Loucy (cell line): ENCODE results near the gene ARHGAP6.

ENCODE experiments used
- H2AFZ ChIP-seq: fragments of 200-600 bp; sonication (generic); 2 replicates; pipeline ENCODE4 v1.6.0; 2016; ENCODE audit warnings: antibody characterized with exemption, mild to moderate bottlenecking, low read length, moderate library complexity
- H3F3A ChIP-seq: fragments of 200-600 bp; 2 replicates; pipeline ENCODE4 v1.6.0; 2016; ENCODE audit warnings: antibody characterized with exemption, low read depth, mild to moderate bottlenecking
- H3K27me3 ChIP-seq: fragments of 200-600 bp; sonication (generic); 2 replicates; pipeline ENCODE4 v1.6.1; 2014; ENCODE audit warnings: low read length, mild to moderate bottlenecking; ENCODE audit not compliant: insufficient read depth, poor library complexity, severe bottlenecking
- H3K36me3 ChIP-seq: fragments of 200-600 bp; sonication (generic); 2 replicates; pipeline ENCODE4 v1.6.1; 2016; ENCODE audit warnings: low read length; ENCODE audit not compliant: insufficient read depth
- H3K4me1 ChIP-seq: fragments of 200-600 bp; sonication (generic); 2 replicates; pipeline ENCODE4 v1.5.1; 2014; ENCODE audit warnings: low read length, mild to moderate bottlenecking; ENCODE audit not compliant: insufficient read depth, poor library complexity, severe bottlenecking
- H3K4me2 ChIP-seq: fragments of 200-600 bp; sonication (generic); 2 replicates; pipeline ENCODE4 v1.6.0; 2014; ENCODE audit warnings: antibody characterized with exemption, low read length, low read depth, mild to moderate bottlenecking; ENCODE audit not compliant: poor library complexity, severe bottlenecking
- H3K4me3 ChIP-seq: fragments of 200-600 bp; sonication (generic); 2 replicates; pipeline ENCODE4 v1.5.1; 2014; ENCODE audit warnings: low read length, mild to moderate bottlenecking, mixed read lengths; ENCODE audit not compliant: poor library complexity, severe bottlenecking
- H3K79me2 ChIP-seq: fragments of 200-600 bp; sonication (generic); 2 replicates; pipeline ENCODE4 v1.6.1; 2014; ENCODE audit warnings: low read length; ENCODE audit not compliant: insufficient read depth
- H3K9ac ChIP-seq: fragments of 200-600 bp; sonication (generic); 2 replicates; pipeline ENCODE4 v1.6.0; 2014; ENCODE audit warnings: mild to moderate bottlenecking, low read depth, low read length, moderate library complexity; ENCODE audit not compliant: poor library complexity, severe bottlenecking
- H3K9me2 ChIP-seq: fragments of 200-600 bp; sonication (generic); replicated peaks from 2 replicates; pipeline ENCODE4 v1.6.1; 2016; ENCODE audit warnings: low read depth, low read length, mixed read lengths
- H3K9me3 ChIP-seq: fragments of 200-600 bp; sonication (generic); 2 replicates; pipeline ENCODE4 v1.6.1; 2014; ENCODE audit warnings: mild to moderate bottlenecking, antibody characterized with exemption, low read length, low read depth; ENCODE audit not compliant: insufficient read depth
- H4K20me1 ChIP-seq: fragments of 200-600 bp; sonication (generic); 2 replicates; pipeline ENCODE4 v1.6.0; 2014; ENCODE audit warnings: antibody characterized with exemption, low read length, mild to moderate bottlenecking; ENCODE audit not compliant: insufficient read depth, poor library complexity, severe bottlenecking
- CTCF ChIP-seq: fragments of 200-600 bp; sonication (generic); conservative IDR thresholded peaks from 2 replicates; pipeline ENCODE4 v1.5.1; 2014; ENCODE audit warnings: mild to moderate bottlenecking, antibody characterized with exemption, low read length
- EZH2phosphoT487 ChIP-seq: fragments of 200-600 bp; IDR thresholded peaks from 2 replicates; pipeline ENCODE4 v1.6.1; 2018; ENCODE audit warnings: antibody characterized with exemption, mild to moderate bottlenecking, moderate library complexity, borderline replicate concordance

The ARHGAP6 gene

GRCh38 chrX:11399489-11400094 lies 266.1 kb downstream of the ARHGAP6 start:
- Histone ChIP-seq H3F3A (no peaks in the 10 kb centered on the region), H3K79me2 (no peaks in the 10 kb centered on the region), H3K4me2 (no peak overlapping the region), H3K27me3 (no peaks in the 10 kb centered on the region), H4K20me1 (no peaks in the 10 kb centered on the region), H3K36me3 (no peaks in the 10 kb centered on the region), H3K4me1 (no peaks in the 10 kb centered on the region), H3K9me3 (no peaks in the 10 kb centered on the region), H3K9ac (no peak overlapping the region), H3K9me2 (no peaks in the 10 kb centered on the region), H3K4me3 (no peak overlapping the region), H2AFZ (no peak overlapping the region)
- TF ChIP-seq EZH2phosphoT487 (no peak), CTCF (no peak)

GRCh38 chrX:11398785-11399184 lies 266.9 kb downstream of the ARHGAP6 start:
- H3K4me3 ChIP-seq: no peak overlapping the region
- no peaks in the 10 kb centered on the region for H4K20me1 ChIP-seq
- no peaks in the 10 kb centered on the region for H3K36me3 ChIP-seq
- no peak overlapping the region for H3K9ac ChIP-seq
- H3F3A ChIP-seq: no peaks in the 10 kb centered on the region
- H3K9me2 ChIP-seq: no peaks in the 10 kb centered on the region
- no peaks in the 10 kb centered on the region for H3K79me2 ChIP-seq
- no peak overlapping the region for H3K4me2 ChIP-seq
- no peaks in the 10 kb centered on the region for H3K4me1 ChIP-seq
- no peak overlapping the region for H2AFZ ChIP-seq
- H3K9me3 ChIP-seq: no peaks in the 10 kb centered on the region
- TF ChIP-seq EZH2phosphoT487 (no peak), CTCF (no peak)
- no peaks in the 10 kb centered on the region for H3K27me3 ChIP-seq

- H3K79me2 ChIP-seq: no peaks in the 10 kb centered on the region
- no peak overlapping the region for H3K9ac ChIP-seq
- H3K4me1 ChIP-seq: no peaks in the 10 kb centered on the region
- H4K20me1 ChIP-seq: no peaks in the 10 kb centered on the region
- H3K4me3 ChIP-seq: no peak overlapping the region
- H3K36me3 ChIP-seq: no peaks in the 10 kb centered on the region
- no peaks in the 10 kb centered on the region for H3F3A ChIP-seq
- no peaks in the 10 kb centered on the region for H3K9me3 ChIP-seq
- TF ChIP-seq CTCF (no peak), EZH2phosphoT487 (no peak)
- no peak overlapping the region for H3K4me2 ChIP-seq
- no peaks in the 10 kb centered on the region for H3K27me3 ChIP-seq
- H3K9me2 ChIP-seq: no peaks in the 10 kb centered on the region
- H2AFZ ChIP-seq: no peak overlapping the region
Measured at GRCh38 chrX:11398139-11398538, 267.6 kb downstream of the ARHGAP6 start.
